ENCODE results near the gene NAPA. TPM values are rescaled to one million over a fixed set of nuclear protein-coding genes. Genes with fewer than 3 reads are reported as not detected.
A peak's percentile ranks its signal among the peaks of the same experiment; 100 is the strongest.

The NAPA gene
- total RNA-seq, 1 donor from 2014 or later, result 80.0 TPM

DNA sequence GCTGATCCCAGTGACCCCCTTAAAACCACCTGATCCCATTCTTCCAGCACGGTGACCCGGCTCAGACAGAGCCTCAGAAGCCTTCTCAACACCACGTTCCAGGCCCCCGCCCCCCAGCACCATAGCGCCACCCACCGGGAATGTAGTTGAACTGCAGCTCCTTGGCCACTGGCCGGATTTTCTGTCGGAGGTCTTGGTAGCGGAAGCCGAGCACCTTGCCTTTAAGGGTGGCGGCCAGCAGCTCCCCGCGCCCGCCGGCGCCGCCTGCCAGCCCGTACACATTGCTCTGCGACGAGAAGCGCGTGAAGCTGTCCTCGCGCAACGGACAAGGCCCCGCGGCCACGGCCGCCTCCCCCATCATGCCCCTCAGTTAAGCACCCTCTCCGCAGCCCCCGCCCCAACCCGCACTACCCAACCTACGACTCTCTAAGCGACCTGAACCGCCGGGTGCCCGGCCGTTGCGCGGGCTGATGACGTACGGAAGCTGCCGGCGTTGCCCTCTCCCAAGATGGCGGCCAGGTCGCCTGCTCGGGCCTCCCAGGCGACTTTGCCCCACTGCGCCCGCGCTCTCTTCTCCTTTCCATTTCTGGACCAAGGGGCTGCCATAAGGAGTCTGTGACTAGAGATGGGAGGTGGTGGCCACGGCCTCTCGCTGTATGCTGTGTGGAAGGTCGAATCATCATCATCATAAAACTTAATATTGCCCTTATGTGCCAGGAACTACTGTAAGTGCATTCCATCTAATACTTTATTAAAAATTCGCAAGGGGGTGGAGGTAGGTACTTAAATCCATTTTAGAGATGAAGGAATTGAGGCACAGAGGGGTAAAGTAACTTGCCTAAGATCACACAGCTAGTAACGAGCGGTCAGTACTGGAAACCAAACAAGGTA is 30.8 kb downstream of the NAPA start, which contains the start of gene KPTN:
KPTN (minus strand) TSS at position 420 of the 891 bp plus-strand sequence; CDS start at position 361, 59 bp downstream.
- peaks cover 8% of the 10 kb centered on the region for H3K4me1 Mint-ChIP-seq (ENCODE audit: low read depth)
- H3K4me3 Mint-ChIP-seq (ENCODE audit: low read depth), result peak within 1 kb of the TSS; percentile 94
- H3K27me3 Mint-ChIP-seq, result peaks cover 13% of the 10 kb centered on the region
- no peaks in the 10 kb centered on the region for H3K9me3 Mint-ChIP-seq (ENCODE audit: low read depth)
- peak; percentile 96 for TF ChIP-seq CTCF (IDR thresholded peaks at IDR 0.05; ENCODE audit: unreplicated experiment)
- H3K27ac Mint-ChIP-seq, result peak within 1 kb of the TSS; percentile 97
- peak; percentile 81 for DNase-seq (ENCODE audit: low spot score, unreplicated experiment)
- H3K36me3 Mint-ChIP-seq (ENCODE audit: insufficient read depth), result no peaks in the 10 kb centered on the region

DNA sequence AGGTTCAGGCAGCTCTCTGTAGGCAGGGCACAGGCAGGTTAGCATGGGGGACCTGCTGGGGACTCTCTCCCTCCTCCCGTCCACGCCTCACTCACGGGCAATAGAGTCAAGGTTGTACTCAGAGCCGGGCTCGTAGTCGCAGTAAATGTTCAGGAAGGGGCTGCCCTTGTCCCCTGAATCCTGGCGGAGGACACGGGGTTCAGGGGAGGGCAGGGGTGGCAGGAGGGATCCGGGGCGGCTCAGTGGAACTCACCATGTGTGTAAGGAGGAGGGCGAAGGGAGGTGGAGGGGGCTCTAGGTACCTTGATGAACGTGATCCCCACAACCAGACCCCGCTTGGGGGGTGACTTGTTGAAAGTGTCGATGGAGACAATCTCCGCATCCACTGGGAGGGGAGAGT is 31.7 kb downstream of the NAPA start:
- Mint-ChIP-seq H3K4me1 (ENCODE audit: low read depth) (peaks cover 8% of the 10 kb centered on the region), H3K27me3 (peaks cover 16% of the 10 kb centered on the region), H3K36me3 (ENCODE audit: insufficient read depth) (no peaks in the 10 kb centered on the region), H3K4me3 (ENCODE audit: low read depth) (peak overlapping the region; percentile 94), H3K27ac (no peak overlapping the region), H3K9me3 (ENCODE audit: low read depth) (no peaks in the 10 kb centered on the region)
- DNase-seq (ENCODE audit: low spot score, unreplicated experiment), result no peak
- no peak for TF ChIP-seq CTCF (IDR thresholded peaks at IDR 0.05; ENCODE audit: unreplicated experiment)

- no peak for DNase-seq (ENCODE audit: low spot score, unreplicated experiment)
- no peak for TF ChIP-seq CTCF (IDR thresholded peaks at IDR 0.05; ENCODE audit: unreplicated experiment)
- H3K4me3 Mint-ChIP-seq (ENCODE audit: low read depth), result no peak overlapping the region
- H3K27ac Mint-ChIP-seq, result no peak overlapping the region
- peaks cover 16% of the 10 kb centered on the region for H3K27me3 Mint-ChIP-seq
- H3K36me3 Mint-ChIP-seq (ENCODE audit: insufficient read depth), result no peaks in the 10 kb centered on the region
- peaks cover 8% of the 10 kb centered on the region for H3K4me1 Mint-ChIP-seq (ENCODE audit: low read depth)
- no peaks in the 10 kb centered on the region for H3K9me3 Mint-ChIP-seq (ENCODE audit: low read depth)
Measured at GRCh38 chr19:47481460-47482052, 33.3 kb downstream of the NAPA start.

GRCh38 chr19:47480658-47481057 is 34.2 kb downstream of the NAPA start:
- no peak overlapping the region for H3K4me3 Mint-ChIP-seq (ENCODE audit: low read depth)

More at GRCh38 chr19:47480658-47481057, 34.2 kb downstream of the NAPA start:
- Mint-ChIP-seq H3K27ac (no peak overlapping the region), H3K9me3 (ENCODE audit: low read depth) (no peaks in the 10 kb centered on the region), H3K27me3 (peaks cover 16% of the 10 kb centered on the region), H3K4me1 (ENCODE audit: low read depth) (peaks cover 8% of the 10 kb centered on the region), H3K36me3 (ENCODE audit: insufficient read depth) (no peaks in the 10 kb centered on the region)
- no peak for TF ChIP-seq CTCF (IDR thresholded peaks at IDR 0.05; ENCODE audit: unreplicated experiment)
- DNase-seq (ENCODE audit: low spot score, unreplicated experiment), result no peak

Measured in progenitor cell of endocrine pancreas (in vitro differentiated cells).